DMS114 treated with DMSO at 0.1 percent for 48 hours (cell line): Measurements from ENCODE around the gene NBPF8.
A peak's percentile ranks its signal among the peaks of the same experiment; 100 is the strongest.
"Not testable (repeated sequence)": the region's sequence is repeated elsewhere in the genome, so short reads cannot be mapped to it uniquely, and the experiment has no call there.

Source experiments
- DNase-seq: peaks from one replicate; lab custom pipeline; 2025; ENCODE audit not compliant: unreplicated experiment; lab: John Stamatoyannopoulos, UW

NBPF8 gene

GRCh38 chr1:120414911-120415480 lies at the start of gene NBPF8:
NBPF8 (plus strand) TSS chr1:120415035; CDS start chr1:120436523, 21,488 bp downstream.
- peak; percentile 25 for DNase-seq

GRCh38 chr1:120367709-120368108 lies 47.1 kb upstream of the NBPF8 start:
- not testable (repeated sequence) for DNase-seq

GRCh38 chr1:120386651-120387050 lies 28.2 kb upstream of the NBPF8 start:
- not testable (repeated sequence) for DNase-seq

GRCh38 chr1:120388597-120389126 lies 26.2 kb upstream of the NBPF8 start:
- not testable (repeated sequence) for DNase-seq

GRCh38 chr1:120391365-120391764 lies 23.5 kb upstream of the NBPF8 start:
- not testable (repeated sequence) for DNase-seq

GRCh38 chr1:120393316-120394232 lies 21.3 kb upstream of the NBPF8 start:
- not testable (repeated sequence) for DNase-seq

- DNase-seq = not testable (repeated sequence)
Measured at GRCh38 chr1:120405348-120405747, 9.5 kb upstream of the NBPF8 start.

GRCh38 chr1:120414451-120414850 lies 384 bp upstream of the NBPF8 start:
- DNase-seq = not testable (repeated sequence)

- not testable (repeated sequence) for DNase-seq
Measured at GRCh38 chr1:120415492-120415961, 692 bp downstream of the NBPF8 start.

GRCh38 chr1:120425063-120425462 lies 10.2 kb downstream of the NBPF8 start:
- DNase-seq = not testable (repeated sequence)

- not testable (repeated sequence) for DNase-seq
Measured at GRCh38 chr1:120431626-120432025, 16.8 kb downstream of the NBPF8 start.

GRCh38 chr1:120433831-120434230 lies 19.0 kb downstream of the NBPF8 start:
- not testable (repeated sequence) for DNase-seq

- DNase-seq = not testable (repeated sequence)
Measured at GRCh38 chr1:120449124-120449523, 34.3 kb downstream of the NBPF8 start.
